GM12864 (cell line): ENCODE measurements around the gene ADGRG7.

Experiments used
- DNase-seq: peaks from one replicate; pipeline ENCODE4 v3.0.0-alpha.2; 2011; ENCODE audit warnings: low read depth
- H3K4me3 ChIP-seq: 2 replicates; pipeline ENCODE4 v1.5.1; 2011; ENCODE audit warnings: mild to moderate bottlenecking, low read depth, low read length, control low read depth
- TF ChIP-seq, protein P1 (sequence below): IDR thresholded peaks from 2 replicates; pipeline ENCODE4 v1.5.1; 2011; ENCODE audit warnings: low read depth, mild to moderate bottlenecking, moderate library complexity, low read length, control low read depth, inconsistent platforms; ENCODE audit errors: missing control alignments

Gene ADGRG7

DNA sequence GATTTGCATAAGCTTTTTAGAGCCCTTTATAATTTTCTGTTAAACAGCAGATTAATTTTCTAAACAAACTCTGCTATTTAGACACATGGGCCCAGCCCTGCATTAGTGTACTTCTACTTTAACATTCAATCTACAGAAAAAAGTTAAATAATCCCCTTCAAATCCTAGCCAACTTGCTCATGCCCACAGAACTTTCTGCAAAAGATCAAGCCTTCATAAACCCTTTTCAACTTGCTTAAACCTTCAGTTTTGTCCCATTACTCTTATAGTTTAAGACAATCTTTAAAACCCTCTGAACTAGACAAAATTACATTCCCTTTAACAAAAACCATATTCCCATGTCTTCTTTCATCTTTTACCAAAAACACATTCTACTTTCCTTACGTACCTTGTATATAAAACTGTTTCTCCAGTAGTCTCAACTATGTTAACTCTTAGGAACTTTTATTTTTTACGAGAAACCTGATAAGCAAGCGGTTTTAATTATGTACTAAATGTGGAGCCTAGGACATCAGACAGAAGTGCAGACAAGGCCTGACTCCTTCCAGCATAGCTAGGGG lies 25.2 kb upstream of the ADGRG7 start:
- no peak overlapping the region for H3K4me3 ChIP-seq
- DNase-seq, result no peak
- TF ChIP-seq, protein P1, sequence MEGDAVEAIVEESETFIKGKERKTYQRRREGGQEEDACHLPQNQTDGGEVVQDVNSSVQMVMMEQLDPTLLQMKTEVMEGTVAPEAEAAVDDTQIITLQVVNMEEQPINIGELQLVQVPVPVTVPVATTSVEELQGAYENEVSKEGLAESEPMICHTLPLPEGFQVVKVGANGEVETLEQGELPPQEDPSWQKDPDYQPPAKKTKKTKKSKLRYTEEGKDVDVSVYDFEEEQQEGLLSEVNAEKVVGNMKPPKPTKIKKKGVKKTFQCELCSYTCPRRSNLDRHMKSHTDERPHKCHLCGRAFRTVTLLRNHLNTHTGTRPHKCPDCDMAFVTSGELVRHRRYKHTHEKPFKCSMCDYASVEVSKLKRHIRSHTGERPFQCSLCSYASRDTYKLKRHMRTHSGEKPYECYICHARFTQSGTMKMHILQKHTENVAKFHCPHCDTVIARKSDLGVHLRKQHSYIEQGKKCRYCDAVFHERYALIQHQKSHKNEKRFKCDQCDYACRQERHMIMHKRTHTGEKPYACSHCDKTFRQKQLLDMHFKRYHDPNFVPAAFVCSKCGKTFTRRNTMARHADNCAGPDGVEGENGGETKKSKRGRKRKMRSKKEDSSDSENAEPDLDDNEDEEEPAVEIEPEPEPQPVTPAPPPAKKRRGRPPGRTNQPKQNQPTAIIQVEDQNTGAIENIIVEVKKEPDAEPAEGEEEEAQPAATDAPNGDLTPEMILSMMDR, result no peak

DNA sequence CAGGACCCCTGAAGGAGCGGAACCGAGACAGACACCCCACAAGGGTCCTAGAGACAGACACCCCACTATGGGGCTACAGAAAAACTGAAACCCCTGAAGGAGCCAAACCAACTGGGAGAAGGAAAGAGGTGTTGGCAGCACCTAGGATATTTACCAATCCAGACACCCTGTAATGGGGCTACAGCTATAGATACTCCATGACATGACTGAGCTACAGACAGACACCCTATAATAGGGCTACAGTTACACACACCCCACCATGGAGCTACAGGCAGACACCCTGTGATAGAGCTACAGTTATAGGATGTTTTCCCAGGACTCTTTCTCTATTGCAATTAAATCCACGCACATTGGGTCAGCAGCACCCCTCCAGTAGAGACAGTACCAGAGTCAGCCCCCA lies 22.6 kb upstream of the ADGRG7 start:
- DNase-seq, result no peak
- TF ChIP-seq, protein P1, result no peak
- no peak overlapping the region for H3K4me3 ChIP-seq

DNA sequence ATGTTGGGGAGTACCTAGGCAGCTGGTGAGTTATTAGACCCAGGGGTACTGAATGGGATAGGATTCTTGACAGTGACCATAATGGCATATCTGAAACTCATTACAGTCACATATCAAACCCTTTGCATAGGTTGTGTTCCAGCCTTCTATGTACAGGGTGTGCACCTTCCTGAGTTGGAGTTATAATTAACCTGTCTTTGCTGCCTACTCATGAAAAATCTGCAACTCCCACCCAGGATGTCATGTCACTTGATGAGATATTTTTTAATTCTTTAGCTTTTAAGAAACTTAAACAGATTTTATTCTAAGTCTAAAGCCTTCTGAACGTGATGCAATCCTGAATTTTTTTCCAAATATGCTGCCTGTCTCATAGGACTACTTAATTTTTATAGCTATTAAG lies 21.1 kb upstream of the ADGRG7 start:
- no peak overlapping the region for H3K4me3 ChIP-seq
- TF ChIP-seq, protein P1, result no peak
- no peak for DNase-seq

DNA sequence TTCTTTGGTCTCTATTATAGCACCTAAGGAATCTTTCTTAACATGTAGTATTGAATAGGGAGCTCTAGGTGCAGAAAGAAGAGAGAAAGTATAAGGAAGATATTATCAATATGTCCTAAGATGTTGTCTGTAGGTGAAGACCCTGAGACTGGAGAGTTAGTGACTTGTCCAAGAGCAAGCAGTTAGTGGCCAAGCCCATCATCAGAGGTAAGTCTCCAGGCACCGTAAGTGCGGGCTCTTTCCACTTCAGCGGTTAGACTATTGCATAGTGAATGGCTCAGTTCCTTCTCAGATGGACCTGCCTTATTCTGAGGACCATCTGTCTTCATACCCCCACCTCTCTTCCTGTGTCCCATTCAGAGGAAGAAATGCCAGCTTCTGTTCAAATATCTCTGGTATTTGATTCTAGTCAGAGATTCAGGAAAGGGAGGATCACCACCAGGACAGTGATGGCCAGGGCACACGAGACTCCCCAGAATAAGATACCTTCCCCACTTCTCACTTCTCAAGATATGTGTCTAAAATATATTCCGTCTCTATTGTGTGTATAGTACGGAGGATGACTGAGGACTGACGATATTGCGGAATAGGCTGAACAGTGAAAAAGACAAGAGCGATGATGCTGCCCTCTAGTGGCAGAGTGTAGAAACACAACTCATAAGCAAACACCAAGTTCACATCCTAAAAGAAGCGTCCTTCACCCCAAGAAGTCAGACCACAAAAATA lies 19.1 kb upstream of the ADGRG7 start:
- DNase-seq, result no peak
- H3K4me3 ChIP-seq, result no peak overlapping the region
- TF ChIP-seq, protein P1, result peak; percentile 80

DNA sequence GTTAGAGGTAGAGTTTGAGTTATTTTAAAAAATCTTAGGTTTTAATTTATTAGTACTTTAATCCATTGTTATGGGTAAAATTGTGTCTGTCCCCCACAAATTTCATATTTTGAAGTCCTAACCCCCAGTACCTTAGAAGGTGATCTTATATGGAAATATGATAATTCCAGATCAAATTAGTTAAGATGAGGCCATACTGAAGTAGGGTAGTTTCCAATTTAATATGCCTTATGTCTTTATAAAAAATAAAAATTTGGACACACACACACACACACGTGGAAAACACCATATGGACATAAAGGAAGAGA lies 18.6 kb upstream of the ADGRG7 start:
- DNase-seq, result no peak
- no peak overlapping the region for H3K4me3 ChIP-seq
- TF ChIP-seq, protein P1, result no peak

DNA sequence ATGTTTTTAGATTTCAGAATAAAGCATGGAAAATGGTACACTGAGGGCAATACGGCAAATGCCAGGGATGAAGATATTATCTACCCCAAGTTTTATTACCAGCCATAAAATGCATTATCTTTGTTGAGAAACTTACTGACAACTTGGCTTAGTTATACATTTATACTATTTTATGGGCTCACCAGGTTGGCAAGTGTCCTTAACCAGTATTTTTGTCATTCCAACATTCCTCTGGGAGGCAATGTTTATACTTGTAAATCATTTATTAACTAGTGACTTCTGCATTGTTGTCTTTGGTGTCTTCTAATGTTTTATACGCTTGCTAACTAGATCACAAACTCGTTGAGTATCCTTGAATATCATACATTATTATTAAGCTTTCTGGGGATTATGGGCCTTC lies 18.0 kb upstream of the ADGRG7 start:
- no peak for DNase-seq
- TF ChIP-seq, protein P1, result no peak
- H3K4me3 ChIP-seq, result no peak overlapping the region
